Measurements from ENCODE around the gene CRYBG1. TPM values are rescaled to one million over a fixed set of nuclear protein-coding genes. Genes with fewer than 3 reads are reported as not detected.

Gene CRYBG1
- total RNA-seq, 1 donor: 11.9 TPM

- no peaks in the 10 kb centered on the region for H3K9me3 ChIP-seq (ENCODE audit: low read depth, low read length)
- no peak overlapping the region for H2AFZ ChIP-seq (ENCODE audit: low read length)
- no peak overlapping the region for H3K4me3 ChIP-seq (ENCODE audit: insufficient read depth, low read length)
- no peak overlapping the region for H3K27ac ChIP-seq (ENCODE audit: low read depth, low read length)
- no peaks in the 10 kb centered on the region for H3K79me2 ChIP-seq (ENCODE audit: insufficient read depth, low read length)
- no peak overlapping the region for H3K4me2 ChIP-seq (ENCODE audit: insufficient read depth, low read length)
- H3K36me3 ChIP-seq (ENCODE audit: insufficient read depth, low read length): no peaks in the 10 kb centered on the region
- H4K20me1 ChIP-seq (ENCODE audit: insufficient read depth, low read length): no peaks in the 10 kb centered on the region
- H3K4me1 ChIP-seq (ENCODE audit: insufficient read depth, low read length): peaks cover 27% of the 10 kb centered on the region
- TF ChIP-seq CTCF (IDR thresholded peaks at IDR 0.05; ENCODE audit: extremely low read depth, low read depth, low read length): no peak
- H3K27me3 ChIP-seq (ENCODE audit: insufficient read depth, low read length): no peaks in the 10 kb centered on the region
- DNase-seq (ENCODE audit: insufficient read length, low spot score, missing footprints): no peak
These were observed 189.0 kb downstream of the CRYBG1 start for GRCh38 chr6:106549521-106549920.

- no peaks in the 10 kb centered on the region for H3K36me3 ChIP-seq (ENCODE audit: insufficient read depth, low read length)
- no peaks in the 10 kb centered on the region for H3K79me2 ChIP-seq (ENCODE audit: insufficient read depth, low read length)
- DNase-seq (ENCODE audit: insufficient read length, low spot score, missing footprints): no peak
- no peaks in the 10 kb centered on the region for H3K9me3 ChIP-seq (ENCODE audit: low read depth, low read length)
- no peak overlapping the region for H2AFZ ChIP-seq (ENCODE audit: low read length)
- H3K4me1 ChIP-seq (ENCODE audit: insufficient read depth, low read length): peaks cover 23% of the 10 kb centered on the region
- H3K27ac ChIP-seq (ENCODE audit: low read depth, low read length): no peak overlapping the region
- no peak overlapping the region for H3K4me2 ChIP-seq (ENCODE audit: insufficient read depth, low read length)
- no peaks in the 10 kb centered on the region for H4K20me1 ChIP-seq (ENCODE audit: insufficient read depth, low read length)
- TF ChIP-seq CTCF (IDR thresholded peaks at IDR 0.05; ENCODE audit: extremely low read depth, low read depth, low read length): no peak
- no peak overlapping the region for H3K4me3 ChIP-seq (ENCODE audit: insufficient read depth, low read length)
- H3K27me3 ChIP-seq (ENCODE audit: insufficient read depth, low read length): no peaks in the 10 kb centered on the region
These were observed 190.6 kb downstream of the CRYBG1 start for GRCh38 chr6:106551155-106551554.

- H2AFZ ChIP-seq (ENCODE audit: low read length): no peak overlapping the region
- no peaks in the 10 kb centered on the region for H3K9me3 ChIP-seq (ENCODE audit: low read depth, low read length)
- no peak overlapping the region for H3K27ac ChIP-seq (ENCODE audit: low read depth, low read length)
- no peak for DNase-seq (ENCODE audit: insufficient read length, low spot score, missing footprints)
- H3K36me3 ChIP-seq (ENCODE audit: insufficient read depth, low read length): no peaks in the 10 kb centered on the region
- no peak overlapping the region for H3K4me2 ChIP-seq (ENCODE audit: insufficient read depth, low read length)
- peaks cover 5% of the 10 kb centered on the region for H3K4me1 ChIP-seq (ENCODE audit: insufficient read depth, low read length)
- H4K20me1 ChIP-seq (ENCODE audit: insufficient read depth, low read length): no peaks in the 10 kb centered on the region
- H3K79me2 ChIP-seq (ENCODE audit: insufficient read depth, low read length): no peaks in the 10 kb centered on the region
- no peak for TF ChIP-seq CTCF (IDR thresholded peaks at IDR 0.05; ENCODE audit: extremely low read depth, low read depth, low read length)
- no peaks in the 10 kb centered on the region for H3K27me3 ChIP-seq (ENCODE audit: insufficient read depth, low read length)
- no peak overlapping the region for H3K4me3 ChIP-seq (ENCODE audit: insufficient read depth, low read length)
These were observed 192.9 kb downstream of the CRYBG1 start for GRCh38 chr6:106553440-106553839.

- Histone ChIP-seq H4K20me1 (ENCODE audit: insufficient read depth, low read length) (no peaks in the 10 kb centered on the region), H3K9me3 (ENCODE audit: low read depth, low read length) (no peaks in the 10 kb centered on the region), H3K27me3 (ENCODE audit: insufficient read depth, low read length) (no peaks in the 10 kb centered on the region), H3K4me2 (ENCODE audit: insufficient read depth, low read length) (no peak overlapping the region), H3K4me1 (ENCODE audit: insufficient read depth, low read length) (peaks cover 5% of the 10 kb centered on the region), H3K27ac (ENCODE audit: low read depth, low read length) (no peak overlapping the region), H3K4me3 (ENCODE audit: insufficient read depth, low read length) (no peak overlapping the region), H2AFZ (ENCODE audit: low read length) (no peak overlapping the region), H3K79me2 (ENCODE audit: insufficient read depth, low read length) (no peaks in the 10 kb centered on the region), H3K36me3 (ENCODE audit: insufficient read depth, low read length) (no peaks in the 10 kb centered on the region)
- TF ChIP-seq CTCF (IDR thresholded peaks at IDR 0.05; ENCODE audit: extremely low read depth, low read depth, low read length): no peak
- DNase-seq (ENCODE audit: insufficient read length, low spot score, missing footprints): no peak
These were observed 195.2 kb downstream of the CRYBG1 start for GRCh38 chr6:106555767-106556166.
